ENCODE measurements around the gene GDPD5.

GDPD5 gene

GRCh38 chr11:75495749-75496304 is 29.9 kb downstream of the GDPD5 start:
- no peak overlapping the region for H3K4me3 ChIP-seq (ENCODE audit: low read depth, low read length)

- H3K4me3 ChIP-seq (ENCODE audit: low read depth, low read length), result no peak overlapping the region
These were observed 32.1 kb downstream of the GDPD5 start for GRCh38 chr11:75493626-75494025.

GRCh38 chr11:75492181-75492820 is 33.4 kb downstream of the GDPD5 start:
- no peak overlapping the region for H3K4me3 ChIP-seq (ENCODE audit: low read depth, low read length)

GRCh38 chr11:75491465-75491864 is 34.3 kb downstream of the GDPD5 start:
- H3K4me3 ChIP-seq (ENCODE audit: low read depth, low read length), result no peak overlapping the region

GRCh38 chr11:75490221-75491181 is 35.2 kb downstream of the GDPD5 start:
- H3K4me3 ChIP-seq (ENCODE audit: low read depth, low read length), result no peak overlapping the region

- H3K4me3 ChIP-seq (ENCODE audit: low read depth, low read length), result no peak overlapping the region
These were observed 38.4 kb downstream of the GDPD5 start for GRCh38 chr11:75487365-75487764.

GRCh38 chr11:75485742-75486141 is 40.0 kb downstream of the GDPD5 start:
- H3K4me3 ChIP-seq (ENCODE audit: low read depth, low read length), result no peak overlapping the region

GRCh38 chr11:75482931-75483469 is 42.7 kb downstream of the GDPD5 start:
- H3K4me3 ChIP-seq (ENCODE audit: low read depth, low read length), result no peak overlapping the region

- no peak overlapping the region for H3K4me3 ChIP-seq (ENCODE audit: low read depth, low read length)
These were observed 43.7 kb downstream of the GDPD5 start for GRCh38 chr11:75481922-75482606.

GRCh38 chr11:75481223-75481921 is 44.4 kb downstream of the GDPD5 start:
- H3K4me3 ChIP-seq (ENCODE audit: low read depth, low read length), result no peak overlapping the region

GRCh38 chr11:75480185-75481175 is 45.3 kb downstream of the GDPD5 start:
- no peak overlapping the region for H3K4me3 ChIP-seq (ENCODE audit: low read depth, low read length)

GRCh38 chr11:75479597-75480145 is 46.1 kb downstream of the GDPD5 start:
- no peak overlapping the region for H3K4me3 ChIP-seq (ENCODE audit: low read depth, low read length)

- no peak overlapping the region for H3K4me3 ChIP-seq (ENCODE audit: low read depth, low read length)
These were observed 46.8 kb downstream of the GDPD5 start for GRCh38 chr11:75478783-75479596.

GRCh38 chr11:75477614-75477935 is 48.2 kb downstream of the GDPD5 start:
- no peak overlapping the region for H3K4me3 ChIP-seq (ENCODE audit: low read depth, low read length)

- no peak overlapping the region for H3K4me3 ChIP-seq (ENCODE audit: low read depth, low read length)
These were observed 48.8 kb downstream of the GDPD5 start for GRCh38 chr11:75476739-75477613.

- H3K4me3 ChIP-seq (ENCODE audit: low read depth, low read length), result no peak overlapping the region
These were observed 49.7 kb downstream of the GDPD5 start for GRCh38 chr11:75475767-75476650.

Measured in iPS-11a (cell line).